HG02852 (cell line): ENCODE data around the gene AKAIN1.
A peak's percentile ranks its signal among the peaks of the same experiment; 100 is the strongest.

Experiments used
- ATAC-seq: cut with Tn5 transposase; IDR thresholded peaks from one replicate; pipeline ENCODE4 v1.9.1; 2021; ENCODE audit warnings: mild to moderate bottlenecking, moderate library complexity; ENCODE audit not compliant: unreplicated experiment

Gene AKAIN1, protein sequence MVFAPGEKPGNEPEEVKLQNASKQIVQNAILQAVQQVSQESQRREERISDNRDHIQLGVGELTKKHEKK

DNA sequence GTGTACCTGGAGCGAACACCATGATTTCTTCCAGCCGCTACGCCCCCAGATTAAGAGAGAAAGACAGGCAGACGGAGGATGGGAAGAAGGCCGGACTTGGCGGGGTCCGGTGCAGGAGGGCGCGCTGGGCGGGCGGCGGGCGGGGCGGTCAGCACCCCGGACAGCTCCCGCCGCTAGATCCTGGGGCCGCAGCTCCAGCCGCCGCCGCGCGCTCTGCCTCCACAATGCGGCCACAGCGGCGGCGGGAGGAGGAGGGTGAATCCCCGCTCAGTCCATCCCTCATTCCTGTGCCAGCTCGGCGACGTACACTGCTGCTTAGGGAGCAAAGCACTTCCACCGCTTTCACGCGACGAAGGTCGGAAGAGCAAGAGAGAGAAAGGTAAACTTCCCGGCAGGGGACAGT is at the start of gene AKAIN1:
AKAIN1 (minus strand) TSS at position 226 of the 403 bp plus-strand sequence; CDS start at position 22, 204 bp downstream.
- ATAC-seq = peak; percentile 62

- ATAC-seq = no peak
Measured at GRCh38 chr18:5244941-5245340, 47.9 kb upstream of the AKAIN1 start.

DNA sequence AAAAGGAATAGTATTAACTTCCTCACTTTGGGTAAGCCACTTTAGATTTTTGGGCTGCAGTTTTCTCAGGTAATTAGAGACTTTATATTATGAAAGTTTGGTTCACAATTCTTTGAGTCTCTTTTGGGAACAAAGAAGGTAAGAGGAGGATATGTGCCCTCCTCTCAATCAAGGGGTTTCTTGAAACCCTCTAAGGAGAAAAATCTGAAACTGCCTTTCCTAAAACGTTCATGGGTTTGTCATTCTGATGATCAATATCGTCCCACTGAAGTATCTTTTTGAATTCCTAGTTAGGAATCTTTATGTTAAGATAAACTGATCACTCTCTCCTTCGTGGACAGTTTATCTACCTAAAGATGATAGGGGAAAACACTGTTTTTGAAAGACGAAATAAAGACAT is 42.4 kb upstream of the AKAIN1 start:
- no peak for ATAC-seq

GRCh38 chr18:5238371-5238976 is 41.4 kb upstream of the AKAIN1 start:
- ATAC-seq = peak; percentile 41

GRCh38 chr18:5237723-5238370 is 40.8 kb upstream of the AKAIN1 start:
- peak; percentile 92 for ATAC-seq

- peak; percentile 34 for ATAC-seq
Measured at GRCh38 chr18:5237083-5237722, 40.1 kb upstream of the AKAIN1 start.

DNA sequence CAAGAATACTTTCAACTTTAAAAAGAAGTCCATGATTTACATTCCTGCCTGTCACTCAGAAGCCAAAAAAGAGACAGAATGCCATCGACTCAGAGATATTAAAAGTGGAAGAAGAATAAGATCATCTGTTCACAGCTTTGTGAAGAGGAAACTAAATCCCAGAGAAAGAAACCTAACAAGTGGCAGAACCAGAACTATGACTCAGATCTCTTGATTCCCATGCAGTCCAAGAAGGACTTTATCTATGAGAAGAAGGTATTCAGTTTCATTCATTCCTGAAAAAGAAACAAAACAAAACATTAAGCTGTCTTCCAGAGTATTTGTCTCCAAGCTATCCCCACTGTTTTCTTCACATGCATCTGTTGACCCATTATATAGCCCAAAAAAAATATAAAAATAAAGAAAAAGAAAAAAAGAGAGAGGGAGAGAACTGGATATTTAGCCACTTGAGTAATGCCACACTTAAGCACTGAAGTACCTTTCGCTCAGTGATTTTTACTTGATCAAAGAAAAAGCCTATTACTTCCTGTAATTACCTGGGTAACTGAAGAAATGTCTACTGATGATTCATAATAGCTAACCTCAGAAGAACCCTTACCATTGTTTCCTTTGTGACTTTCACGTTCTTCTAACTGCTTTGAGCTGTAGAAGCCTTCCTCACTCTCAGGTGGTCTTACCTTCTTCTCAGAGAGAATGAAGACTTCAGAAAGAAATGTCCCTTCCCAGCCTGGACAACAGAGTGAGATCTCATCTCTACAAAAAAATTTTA is 17.7 kb upstream of the AKAIN1 start:
- ATAC-seq = no peak

- no peak for ATAC-seq
Measured at GRCh38 chr18:5207471-5208150, 10.6 kb upstream of the AKAIN1 start.

- no peak for ATAC-seq
Measured at GRCh38 chr18:5198311-5198710, 1.3 kb upstream of the AKAIN1 start.

GRCh38 chr18:5197461-5197860 is 404 bp upstream of the AKAIN1 start:
- ATAC-seq = no peak

GRCh38 chr18:5196253-5197031 is 615 bp downstream of the AKAIN1 start:
- ATAC-seq = peak; percentile 17

- ATAC-seq = no peak
Measured at GRCh38 chr18:5195656-5196055, 1.4 kb downstream of the AKAIN1 start.

- ATAC-seq = no peak
Measured at GRCh38 chr18:5180254-5180653, 16.8 kb downstream of the AKAIN1 start.

- no peak for ATAC-seq
Measured at GRCh38 chr18:5178519-5178918, 18.5 kb downstream of the AKAIN1 start.

DNA sequence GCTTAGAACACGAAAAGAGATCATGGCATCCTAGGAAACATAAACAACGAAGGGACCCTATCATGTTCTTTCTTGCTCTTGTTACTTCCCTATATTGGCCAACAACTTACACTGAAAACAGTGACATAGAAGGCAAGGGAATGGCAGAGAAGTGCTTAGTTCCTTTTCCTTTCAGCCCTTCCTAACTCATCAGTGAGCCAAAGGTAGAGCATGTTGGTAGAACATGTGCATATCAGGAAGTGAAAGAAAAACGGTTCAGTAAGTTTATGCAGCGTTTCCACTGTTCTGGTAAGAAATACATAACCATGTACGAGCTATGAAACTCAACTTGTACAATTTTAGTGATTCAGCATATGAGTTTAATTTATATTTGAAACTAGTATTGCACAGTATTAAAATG is 21.7 kb downstream of the AKAIN1 start:
- peak; percentile 81 for ATAC-seq

DNA sequence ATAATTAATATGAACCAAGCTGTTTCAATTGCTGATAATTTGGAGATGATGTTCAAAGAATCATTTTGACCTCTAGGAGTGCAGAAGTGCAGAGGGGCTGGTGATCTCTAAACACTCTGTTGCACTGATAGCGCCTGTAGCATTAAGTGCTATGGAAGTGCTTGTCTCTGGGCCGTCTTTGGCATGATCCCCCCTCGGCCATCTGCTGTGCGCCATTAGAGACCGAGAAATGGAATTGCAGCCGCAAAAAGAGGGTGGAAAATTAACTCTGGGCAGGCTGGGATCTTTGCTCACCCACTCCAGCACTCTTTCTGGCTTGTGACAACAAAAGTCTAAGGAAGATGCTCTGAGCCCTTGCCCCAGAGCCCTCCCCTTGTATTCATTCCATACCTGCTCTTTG is 23.4 kb downstream of the AKAIN1 start:
- ATAC-seq = no peak

DNA sequence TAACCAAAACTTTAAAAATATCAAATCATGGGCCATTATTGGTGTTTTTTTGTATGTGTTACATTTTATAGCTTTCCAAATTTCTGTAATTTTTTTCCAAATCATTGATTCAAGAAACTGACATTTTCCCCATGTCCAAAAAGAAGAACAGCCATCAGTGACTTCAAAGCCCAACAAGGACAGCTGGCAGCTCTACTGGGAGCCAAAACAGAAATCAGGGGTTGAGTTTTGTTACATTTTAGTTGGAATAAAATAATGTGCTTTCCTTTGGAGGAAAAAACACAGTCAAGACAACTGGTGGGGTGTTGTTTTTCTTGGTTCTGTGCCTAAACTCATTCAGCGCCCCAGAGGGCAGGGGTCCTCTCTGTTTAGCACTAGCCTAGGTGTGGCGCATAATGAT is 23.8 kb downstream of the AKAIN1 start:
- ATAC-seq = no peak

GRCh38 chr18:5167831-5168230 is 29.2 kb downstream of the AKAIN1 start:
- ATAC-seq = no peak

DNA sequence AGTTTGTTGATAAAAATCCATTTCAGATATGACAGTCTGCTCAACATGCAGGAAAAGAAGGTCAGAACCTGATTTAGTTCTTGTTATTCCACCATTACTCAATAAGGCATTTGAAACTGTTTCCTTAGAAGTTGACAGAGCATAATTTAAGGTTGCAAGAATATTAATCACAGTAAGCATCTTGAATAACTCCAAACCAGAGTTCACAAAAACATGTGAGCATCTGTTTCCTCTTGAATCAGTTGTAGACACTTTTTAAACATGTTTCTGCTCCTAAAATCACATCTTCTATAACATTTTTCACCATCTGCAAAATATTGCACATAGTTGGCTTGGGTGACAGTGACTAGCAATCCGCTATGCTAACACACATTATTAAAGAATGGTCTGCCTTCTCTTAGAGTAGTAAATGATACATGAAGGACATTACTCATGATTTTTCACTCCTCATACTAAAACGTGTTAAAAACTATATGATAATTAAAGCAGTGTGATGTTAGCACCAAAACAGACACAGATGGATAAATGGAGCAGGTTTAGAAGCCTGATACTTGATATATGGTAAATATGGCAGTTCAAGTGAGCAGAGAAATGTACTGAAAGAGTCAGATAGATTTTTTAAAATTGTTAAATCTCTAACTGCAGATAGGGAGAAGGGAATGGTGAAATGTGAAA is 30.3 kb downstream of the AKAIN1 start:
- ATAC-seq = no peak

DNA sequence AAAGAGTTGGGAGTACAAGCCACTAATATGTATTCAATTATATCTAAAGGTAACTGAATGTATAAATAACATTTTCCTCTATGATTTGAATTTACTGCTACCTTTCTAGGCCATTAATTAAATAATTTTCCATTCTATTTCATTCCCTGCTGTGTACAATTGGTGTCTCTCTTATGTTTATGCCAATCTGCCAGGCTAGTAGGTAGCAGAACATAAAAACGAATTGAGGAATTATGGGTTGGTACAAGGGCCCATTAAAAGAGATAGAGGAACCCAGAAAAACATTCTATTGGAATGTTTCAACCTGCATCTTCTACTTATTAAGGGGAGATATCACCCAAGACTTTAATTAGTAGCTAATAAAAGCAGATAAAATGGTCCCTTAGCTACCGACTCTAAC is 32.2 kb downstream of the AKAIN1 start:
- ATAC-seq = no peak
